MCF 10A (cell line): Measurements from ENCODE around the gene SHCBP1. TPM values are rescaled to one million over a fixed set of nuclear protein-coding genes. Genes with fewer than 3 reads are reported as not detected.

Experiments
- BruUV-seq: library from RNA; stranded (reverse); fragments of 400-500 nt; replicated peaks from 2 replicates; lab custom pipeline; 2021; lab: Mats Ljungman, UMichigan
- CTCF ChIA-PET: fragments of 300-600 bp; sonication (Branson Sonifier 250); formaldehyde crosslinking; extraction: SDS; loops from one replicate; lab custom pipeline; 2021; ENCODE audit warnings: antibody characterized with exemption, inconsistent platforms; lab: Yijun Ruan, JAX
- POLR2A ChIA-PET: fragments of 300-600, 350-650 bp; sonication (Branson Sonifier 250); formaldehyde crosslinking; extraction: SDS; loops from one replicate; lab custom pipeline; 2020; ENCODE audit warnings: antibody characterized with exemption, inconsistent platforms; lab: Yijun Ruan, JAX
- DNase-seq: peaks from one replicate; pipeline ENCODE4 v3.0.0-alpha.2; 2018; ENCODE audit not compliant: unreplicated experiment
- H3K27ac Mint-ChIP-seq: one replicate; pipeline ENCODE4 v1.8.0; 2022; ENCODE audit warnings: mild to moderate bottlenecking, low read depth, mixed read lengths; ENCODE audit not compliant: unreplicated experiment
- H3K27me3 Mint-ChIP-seq: one replicate; pipeline ENCODE4 v1.8.0; 2022; ENCODE audit warnings: mixed read lengths; ENCODE audit not compliant: insufficient read depth, unreplicated experiment
- H3K36me3 Mint-ChIP-seq: one replicate; pipeline ENCODE4 v1.8.0; 2022; ENCODE audit warnings: mild to moderate bottlenecking, moderate library complexity, mixed read lengths; ENCODE audit not compliant: insufficient read depth, unreplicated experiment
- H3K4me1 Mint-ChIP-seq: one replicate; pipeline ENCODE4 v1.8.0; 2022; ENCODE audit warnings: mixed read lengths; ENCODE audit not compliant: insufficient read depth, unreplicated experiment
- H3K4me3 Mint-ChIP-seq: one replicate; pipeline ENCODE4 v1.8.0; 2022; ENCODE audit warnings: mild to moderate bottlenecking, moderate library complexity, mixed read lengths; ENCODE audit not compliant: unreplicated experiment
- H3K9me3 Mint-ChIP-seq: one replicate; pipeline ENCODE4 v1.8.0; 2022; ENCODE audit warnings: mixed read lengths; ENCODE audit not compliant: unreplicated experiment
- CTCF ChIP-seq: fragments of 200-600 bp; IDR thresholded peaks from one replicate; pipeline ENCODE4 v1.8.0; 2022; ENCODE audit warnings: antibody characterized with exemption, mild to moderate bottlenecking; ENCODE audit not compliant: unreplicated experiment
- intact Hi-C: fragments of 100-400 bp; cut with micrococcal nuclease; formaldehyde crosslinking; loops from 2 replicates; pipeline ENCODE4 v1.14.1; 2022
- total RNA-seq: library from RNA; stranded (reverse); gene quantifications from 2 replicates; pipeline ENCODE4 v1.2.3, GENCODE V29; 2022

Gene SHCBP1
- total RNA-seq, 1 experiment from 2014 or later = 21.4 TPM

GRCh38 chr16:46586011-46586577 lies 35.1 kb downstream of the SHCBP1 start:
- Mint-ChIP-seq H3K27ac (no peak overlapping the region), H3K4me3 (no peak overlapping the region), H3K9me3 (peaks cover 15% of the 10 kb centered on the region), H3K27me3 (no peaks in the 10 kb centered on the region), H3K4me1 (peaks cover 7% of the 10 kb centered on the region), H3K36me3 (peaks cover 23% of the 10 kb centered on the region)
- intact Hi-C loops = no loop called here
- TF ChIP-seq CTCF = no peak
- BruUV-seq = no TSS peak
- no peak for DNase-seq
- ChIA-PET CTCF (interaction anchor here (0.6 to 1.4 kb wide), 5 partner anchors 9 to 1232 kb away, joined by 3 to 6 read pairs (median 4); no protein-coding TSS in a partner anchor), POLR2A (no interaction called here)

- peaks cover 10% of the 10 kb centered on the region for H3K9me3 Mint-ChIP-seq
- BruUV-seq = no TSS peak
- H3K36me3 Mint-ChIP-seq = peaks cover 23% of the 10 kb centered on the region
- ChIA-PET CTCF (interaction anchor here (0.5 to 2.6 kb wide), 7 partner anchors 11 to 271 kb away, joined by 3 to 23 read pairs (median 5); no protein-coding TSS in a partner anchor), POLR2A (no interaction called here)
- no peaks in the 10 kb centered on the region for H3K27me3 Mint-ChIP-seq
- DNase-seq = no peak
- peaks cover 5% of the 10 kb centered on the region for H3K4me1 Mint-ChIP-seq
- no peak overlapping the region for H3K27ac Mint-ChIP-seq
- no peak overlapping the region for H3K4me3 Mint-ChIP-seq
- intact Hi-C loops = no loop called here
- no peak for TF ChIP-seq CTCF
These were observed 38.1 kb downstream of the SHCBP1 start for GRCh38 chr16:46583036-46583435.

- Mint-ChIP-seq H3K36me3 (peaks cover 23% of the 10 kb centered on the region), H3K4me1 (no peaks in the 10 kb centered on the region), H3K27ac (no peak overlapping the region), H3K9me3 (peaks cover 8% of the 10 kb centered on the region), H3K27me3 (no peaks in the 10 kb centered on the region), H3K4me3 (no peak overlapping the region)
- no TSS peak for BruUV-seq
- TF ChIP-seq CTCF = no peak
- DNase-seq = no peak
- POLR2A ChIA-PET = no interaction called here
- intact Hi-C loops = no loop called here
- CTCF ChIA-PET = interaction anchor here (0.9 to 2.6 kb wide), 6 partner anchors 11 to 31 kb away, joined by 3 to 23 read pairs (median 4); no protein-coding TSS in a partner anchor
These were observed 38.9 kb downstream of the SHCBP1 start for GRCh38 chr16:46582313-46582712.

GRCh38 chr16:46577988-46578579 lies 43.1 kb downstream of the SHCBP1 start:
- intact Hi-C loops = no loop called here
- DNase-seq = no peak
- Mint-ChIP-seq H3K27me3 (no peaks in the 10 kb centered on the region), H3K4me1 (peaks cover 1% of the 10 kb centered on the region), H3K36me3 (peaks cover 8% of the 10 kb centered on the region), H3K27ac (no peak overlapping the region), H3K4me3 (no peak overlapping the region), H3K9me3 (no peaks in the 10 kb centered on the region)
- no peak for TF ChIP-seq CTCF
- ChIA-PET POLR2A (no interaction called here), CTCF (interaction anchor here (0.5 kb wide), 1 partner anchor 40 kb away, joined by 3 read pairs; no protein-coding TSS in a partner anchor)
- no TSS peak for BruUV-seq
